GM10266 (cell line): ENCODE measurements around the gene SLC22A2.

Experiments used
- DNase-seq: peaks from one replicate; pipeline ENCODE4 v3.0.0; 2012; ENCODE audit errors: extremely low spot score
- TF ChIP-seq, protein P1 (sequence below): IDR thresholded peaks from 2 replicates; pipeline ENCODE4 v1.5.1; 2012; ENCODE audit warnings: mild to moderate bottlenecking, low read depth; ENCODE audit not compliant: control insufficient read depth, insufficient read depth; ENCODE audit errors: missing control alignments

SLC22A2 gene

DNA sequence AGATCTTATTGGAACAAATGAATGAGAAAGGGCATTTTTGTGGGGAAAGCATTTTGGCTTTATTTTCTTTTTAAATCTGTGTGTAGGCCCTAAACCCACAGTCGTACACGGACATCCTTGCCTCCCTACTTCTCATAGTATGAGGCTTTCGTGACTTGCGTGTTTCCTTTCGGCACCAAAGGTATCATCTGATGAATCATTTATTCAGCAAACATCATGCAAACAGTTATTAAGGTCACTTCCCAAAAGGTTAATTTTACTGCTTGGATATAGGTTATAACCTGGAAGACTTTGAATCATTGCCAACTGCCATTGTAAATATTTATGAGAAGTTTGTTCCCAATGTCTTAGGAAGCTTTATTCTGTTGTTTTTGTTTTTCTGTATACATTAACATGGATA is 15.1 kb upstream of the SLC22A2 start:
- DNase-seq: no peak
- TF ChIP-seq, protein P1, sequence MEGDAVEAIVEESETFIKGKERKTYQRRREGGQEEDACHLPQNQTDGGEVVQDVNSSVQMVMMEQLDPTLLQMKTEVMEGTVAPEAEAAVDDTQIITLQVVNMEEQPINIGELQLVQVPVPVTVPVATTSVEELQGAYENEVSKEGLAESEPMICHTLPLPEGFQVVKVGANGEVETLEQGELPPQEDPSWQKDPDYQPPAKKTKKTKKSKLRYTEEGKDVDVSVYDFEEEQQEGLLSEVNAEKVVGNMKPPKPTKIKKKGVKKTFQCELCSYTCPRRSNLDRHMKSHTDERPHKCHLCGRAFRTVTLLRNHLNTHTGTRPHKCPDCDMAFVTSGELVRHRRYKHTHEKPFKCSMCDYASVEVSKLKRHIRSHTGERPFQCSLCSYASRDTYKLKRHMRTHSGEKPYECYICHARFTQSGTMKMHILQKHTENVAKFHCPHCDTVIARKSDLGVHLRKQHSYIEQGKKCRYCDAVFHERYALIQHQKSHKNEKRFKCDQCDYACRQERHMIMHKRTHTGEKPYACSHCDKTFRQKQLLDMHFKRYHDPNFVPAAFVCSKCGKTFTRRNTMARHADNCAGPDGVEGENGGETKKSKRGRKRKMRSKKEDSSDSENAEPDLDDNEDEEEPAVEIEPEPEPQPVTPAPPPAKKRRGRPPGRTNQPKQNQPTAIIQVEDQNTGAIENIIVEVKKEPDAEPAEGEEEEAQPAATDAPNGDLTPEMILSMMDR: no peak

DNA sequence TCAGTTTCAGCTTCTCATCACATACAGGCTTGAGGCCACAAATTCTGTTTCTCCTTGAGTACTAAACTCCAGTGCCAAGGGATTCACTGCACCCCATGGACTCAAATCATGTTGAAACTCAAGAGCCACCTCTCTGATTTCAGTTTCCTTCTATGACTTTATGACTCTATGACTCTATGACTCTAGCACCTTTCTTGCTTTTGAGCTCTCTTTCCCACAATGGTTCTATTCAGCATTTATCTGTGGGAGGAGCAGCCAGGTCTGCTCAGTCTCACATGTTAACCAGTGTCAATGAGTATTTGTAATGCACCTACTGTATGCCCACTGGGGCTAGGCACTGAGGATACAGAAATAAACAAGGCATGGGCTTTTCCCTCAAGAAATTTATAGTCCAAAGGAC is 14.6 kb upstream of the SLC22A2 start:
- DNase-seq: no peak
- TF ChIP-seq, protein P1: no peak

DNA sequence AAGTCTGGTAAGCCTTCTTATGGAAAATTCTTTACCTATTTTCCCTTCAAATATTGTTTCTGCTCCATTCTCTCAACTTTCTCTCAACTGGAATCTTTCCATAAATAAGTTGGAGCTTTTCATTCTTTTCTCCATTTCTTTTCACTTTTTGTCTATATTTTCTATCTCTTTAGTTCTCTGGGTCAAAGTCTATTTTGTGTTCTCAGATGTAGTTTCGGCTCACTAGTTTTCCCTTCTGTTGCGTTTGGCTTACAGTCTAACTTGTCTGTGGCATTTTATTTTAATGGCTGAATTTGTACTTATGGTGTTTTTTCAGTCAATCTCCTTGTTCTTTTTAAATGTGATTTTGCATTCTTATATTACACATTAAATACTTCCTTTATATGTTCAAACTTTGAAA is 14.1 kb upstream of the SLC22A2 start:
- TF ChIP-seq, protein P1: no peak
- DNase-seq: no peak

DNA sequence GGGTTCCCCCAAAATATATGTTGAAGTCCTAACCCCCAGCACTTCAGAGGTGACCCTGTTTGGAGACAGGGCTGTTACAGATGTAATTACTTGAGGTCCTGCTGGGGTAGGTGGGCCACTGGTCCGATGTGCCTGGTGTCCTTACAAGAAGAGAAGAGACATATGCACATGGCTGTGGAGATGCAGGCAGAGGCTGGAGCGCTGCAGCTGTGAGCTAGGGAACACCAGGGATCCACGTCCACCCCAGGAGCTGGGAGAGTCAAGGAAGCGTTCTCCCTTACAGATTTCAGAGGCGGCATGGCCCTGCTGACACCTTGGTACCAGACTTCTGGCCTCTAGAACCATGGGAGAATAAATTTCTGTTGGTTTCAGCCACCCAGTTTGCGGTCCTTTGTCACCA is 11.7 kb upstream of the SLC22A2 start:
- DNase-seq: no peak
- TF ChIP-seq, protein P1: no peak

DNA sequence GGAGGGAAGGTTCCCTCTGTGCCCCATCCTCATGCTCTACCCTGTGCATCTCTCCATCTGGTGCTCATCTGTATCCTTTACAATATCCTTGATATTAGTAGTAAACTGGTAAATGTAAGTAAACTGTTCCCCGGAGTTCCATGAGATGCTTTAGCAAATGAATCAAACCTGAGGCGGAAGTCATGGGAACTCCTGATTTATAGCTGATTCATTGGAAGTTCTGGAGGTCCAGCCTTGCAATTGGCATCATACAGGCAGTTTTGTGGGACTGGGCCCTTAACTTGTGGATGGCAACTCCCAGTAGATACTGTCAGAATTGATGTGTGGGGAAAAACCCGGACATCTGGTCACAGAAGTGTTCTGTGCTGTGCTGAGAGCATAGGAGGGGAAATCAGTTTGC is 11.2 kb upstream of the SLC22A2 start:
- DNase-seq: no peak
- TF ChIP-seq, protein P1: no peak

DNA sequence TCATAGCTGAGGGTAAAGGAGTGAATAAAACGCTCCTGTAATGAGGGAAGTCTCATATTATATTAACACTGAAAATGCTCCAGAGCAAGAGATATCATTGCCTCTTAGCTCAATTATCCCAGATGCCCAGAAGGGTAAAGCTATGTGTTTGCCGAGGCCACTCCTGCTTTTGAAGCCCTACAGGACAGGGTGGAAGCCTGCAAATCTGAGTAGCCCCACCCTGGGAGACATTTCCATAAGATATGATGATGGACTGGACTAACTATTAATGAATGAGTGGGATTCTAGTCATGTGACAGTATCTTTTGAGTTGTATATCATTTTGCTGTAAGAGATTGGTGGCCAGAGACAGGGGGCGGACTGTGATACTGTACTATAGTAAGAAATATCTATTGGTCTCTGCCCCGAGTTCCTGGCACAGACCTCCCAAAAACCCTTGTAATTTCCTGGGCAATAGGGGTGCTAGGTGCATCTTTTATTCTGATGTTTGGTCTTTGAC is 10.5 kb upstream of the SLC22A2 start:
- TF ChIP-seq, protein P1: no peak
- no peak for DNase-seq

DNA sequence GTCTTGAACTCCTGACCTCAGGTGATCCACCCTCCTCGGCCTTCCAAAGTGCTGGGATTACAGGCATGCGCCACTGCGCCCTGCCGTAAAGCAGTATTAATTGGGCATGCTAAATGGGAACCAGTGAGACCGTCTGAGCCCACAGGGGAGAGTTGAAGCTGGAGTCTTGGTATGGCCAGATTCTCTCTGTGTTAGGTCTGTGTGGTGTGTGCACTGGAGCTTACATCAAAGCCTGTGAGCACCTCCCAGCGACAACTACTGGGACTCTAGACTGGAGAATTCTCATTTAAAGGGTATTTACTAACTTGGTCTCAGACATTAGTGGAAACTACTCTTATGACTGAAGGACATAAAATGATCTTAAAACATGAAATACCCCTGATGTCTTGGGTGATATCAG is 8.5 kb upstream of the SLC22A2 start:
- DNase-seq: no peak
- TF ChIP-seq, protein P1: no peak
